NB4 (cell line): ENCODE results near the gene OMD.

Experiments
- DNase-seq: peaks from one replicate; pipeline ENCODE4 v3.0.0; 2010; ENCODE audit warnings: low read depth
- H3K4me3 ChIP-seq: one replicate; pipeline ENCODE4 v1.5.1; 2011; ENCODE audit warnings: mild to moderate bottlenecking, low read depth, low read length, moderate library complexity
- CTCF ChIP-seq: IDR thresholded peaks from one replicate; pipeline ENCODE4 v1.5.1; 2012; ENCODE audit warnings: low read depth, low read length
- MAX ChIP-seq: IDR thresholded peaks from 2 replicates; pipeline ENCODE4 v1.6.1; 2011; ENCODE audit warnings: low read depth, low read length
- MYC ChIP-seq: IDR thresholded peaks from 2 replicates; pipeline ENCODE4 v1.6.1; 2011; ENCODE audit warnings: low read depth, low read length
- POLR2A ChIP-seq: IDR thresholded peaks from 2 replicates; pipeline ENCODE4 v1.6.1; 2011; ENCODE audit warnings: mild to moderate bottlenecking; ENCODE audit not compliant: insufficient read length; ENCODE audit errors: extremely low read depth

OMD gene

GRCh38 chr9:92395617-92396016 is 28.7 kb downstream of the OMD start:
- no peak overlapping the region for H3K4me3 ChIP-seq
- no peak for DNase-seq
- no peak for TF ChIP-seq POLR2A
- no peak for TF ChIP-seq MYC
- no peak for TF ChIP-seq CTCF
- TF ChIP-seq MAX, result no peak

GRCh38 chr9:92393686-92394085 is 30.6 kb downstream of the OMD start:
- no peak for DNase-seq
- H3K4me3 ChIP-seq, result no peak overlapping the region
- no peak for TF ChIP-seq MAX
- TF ChIP-seq POLR2A, result no peak
- TF ChIP-seq CTCF, result no peak
- no peak for TF ChIP-seq MYC

- H3K4me3 ChIP-seq, result no peak overlapping the region
- TF ChIP-seq POLR2A (no peak), MAX (no peak), CTCF (no peak), MYC (no peak)
- DNase-seq, result no peak
Measured at GRCh38 chr9:92392690-92393089, 31.6 kb downstream of the OMD start.

- no peak for TF ChIP-seq MAX
- no peak for TF ChIP-seq MYC
- TF ChIP-seq CTCF, result no peak
- TF ChIP-seq POLR2A, result no peak
- no peak overlapping the region for H3K4me3 ChIP-seq
- DNase-seq, result no peak
Measured at GRCh38 chr9:92385953-92386352, 38.3 kb downstream of the OMD start.

GRCh38 chr9:92385477-92385876 is 38.8 kb downstream of the OMD start:
- no peak overlapping the region for H3K4me3 ChIP-seq
- no peak for DNase-seq
- TF ChIP-seq MAX (no peak), MYC (no peak), POLR2A (no peak), CTCF (no peak)

GRCh38 chr9:92385001-92385400 is 39.3 kb downstream of the OMD start:
- no peak overlapping the region for H3K4me3 ChIP-seq
- no peak for DNase-seq
- TF ChIP-seq POLR2A (no peak), MYC (no peak), MAX (no peak), CTCF (no peak)
